ENCODE data around the gene PPWD1. TPM values are rescaled to one million over a fixed set of nuclear protein-coding genes. Genes with fewer than 3 reads are reported as not detected.
"Not testable (repeated sequence)": the region's sequence is repeated elsewhere in the genome, so short reads cannot be mapped to it uniquely, and the experiment has no call there.

Gene PPWD1
- total RNA-seq, 1 donor from 2014 or later = 63.6 TPM

GRCh38 chr5:65566505-65566904, 3.4 kb downstream of the PPWD1 start:
- intact Hi-C loops (cut with micrococcal nuclease) = no loop called here
- Mint-ChIP-seq H3K9me3 (no peaks in the 10 kb centered on the region), H3K27ac (no peak overlapping the region), H3K4me3 (no peak overlapping the region), H3K4me1 (ENCODE audit: low read depth) (peaks cover 34% of the 10 kb centered on the region), H3K36me3 (ENCODE audit: low read depth) (peaks cover 16% of the 10 kb centered on the region), H3K27me3 (ENCODE audit: insufficient read depth) (no peaks in the 10 kb centered on the region)
- no peak for DNase-seq (ENCODE audit: low spot score)

DNA sequence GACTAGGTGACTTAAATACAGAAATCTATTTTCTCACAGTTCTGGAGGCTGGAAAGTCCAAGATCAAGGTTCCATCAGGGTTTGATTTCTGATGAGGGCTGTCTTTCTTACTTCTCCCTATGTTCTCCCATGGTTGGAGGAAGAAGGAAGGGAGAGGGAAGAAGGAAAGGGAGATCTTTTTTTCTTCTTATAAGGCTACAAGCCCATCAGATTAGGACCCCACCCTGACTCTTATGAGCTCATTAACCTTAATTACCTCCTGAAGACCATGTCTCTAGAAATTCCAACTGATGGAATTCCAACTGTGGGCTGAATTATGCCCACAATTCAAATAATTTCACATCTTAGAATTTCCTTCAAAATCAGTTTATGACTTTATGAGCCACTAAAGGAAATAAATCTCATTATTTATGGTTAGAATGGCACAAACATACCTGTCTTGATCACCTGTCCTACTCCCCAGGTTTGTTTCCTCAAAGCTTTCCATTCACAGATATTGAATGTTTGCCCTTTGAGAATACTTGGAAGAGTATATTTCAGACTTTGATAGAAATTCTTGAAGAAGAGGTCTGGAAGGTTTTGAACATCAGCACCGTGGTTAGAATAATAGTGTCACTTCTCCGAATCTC, 7.6 kb downstream of the PPWD1 start:
- intact Hi-C loops (cut with micrococcal nuclease) = no loop called here
- H3K27me3 Mint-ChIP-seq (ENCODE audit: insufficient read depth) = no peaks in the 10 kb centered on the region
- DNase-seq (ENCODE audit: low spot score) = no peak
- no peak overlapping the region for H3K4me3 Mint-ChIP-seq
- H3K27ac Mint-ChIP-seq = no peak overlapping the region
- peaks cover 34% of the 10 kb centered on the region for H3K36me3 Mint-ChIP-seq (ENCODE audit: low read depth)
- no peaks in the 10 kb centered on the region for H3K9me3 Mint-ChIP-seq
- H3K4me1 Mint-ChIP-seq (ENCODE audit: low read depth) = peaks cover 27% of the 10 kb centered on the region

DNA sequence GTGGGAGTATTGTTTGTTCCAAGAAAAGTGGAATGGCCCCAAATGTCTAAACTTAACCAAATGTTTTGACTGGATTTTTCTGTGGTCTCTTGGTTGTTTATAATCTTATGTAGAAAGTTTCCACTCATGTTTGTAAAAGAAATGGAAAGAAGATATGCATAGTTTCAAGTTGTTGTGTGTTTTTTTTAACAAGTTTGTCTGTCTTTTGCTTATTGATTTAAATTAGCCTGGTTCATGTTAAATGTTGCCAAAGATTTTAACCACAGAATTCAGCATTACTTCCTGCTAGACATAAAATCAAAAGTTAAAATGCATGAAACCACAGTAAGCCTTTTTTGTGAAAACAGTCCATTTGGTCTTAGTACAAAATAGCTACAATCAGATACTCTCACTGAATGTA, 14.0 kb downstream of the PPWD1 start:
- no peak overlapping the region for H3K4me3 Mint-ChIP-seq
- H3K36me3 Mint-ChIP-seq (ENCODE audit: low read depth) = peaks cover 46% of the 10 kb centered on the region

DNA sequence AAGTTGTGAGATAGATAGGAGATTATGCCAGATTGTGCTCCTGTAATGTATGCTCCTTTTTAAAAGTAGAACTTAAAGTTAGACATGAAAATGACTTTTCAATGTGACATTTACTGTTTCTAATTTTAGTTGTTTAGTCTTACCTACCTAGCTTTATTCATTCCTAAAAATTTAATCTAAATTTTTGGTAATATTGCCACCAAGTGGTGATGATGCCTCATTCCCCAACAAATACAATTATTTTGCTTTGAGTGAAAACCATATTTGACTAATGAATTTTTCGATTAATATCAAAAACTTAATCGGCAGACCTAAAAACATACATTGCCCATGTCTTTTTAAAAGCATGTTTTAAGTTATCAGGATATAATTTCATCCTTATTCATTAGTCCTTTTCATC, 25.6 kb downstream of the PPWD1 start:
- Mint-ChIP-seq H3K27me3 (ENCODE audit: insufficient read depth) (no peaks in the 10 kb centered on the region), H3K4me3 (no peak overlapping the region), H3K4me1 (ENCODE audit: low read depth) (no peaks in the 10 kb centered on the region), H3K9me3 (no peaks in the 10 kb centered on the region), H3K36me3 (ENCODE audit: low read depth) (peaks cover 32% of the 10 kb centered on the region), H3K27ac (no peak overlapping the region)
- no peak for DNase-seq (ENCODE audit: low spot score)
- intact Hi-C loops (cut with micrococcal nuclease) = no loop called here

More for the DNA sequence above, 14.0 kb downstream of the PPWD1 start:
- no peak for DNase-seq (ENCODE audit: low spot score)
- intact Hi-C loops (cut with micrococcal nuclease) = no loop called here
- Mint-ChIP-seq H3K4me1 (ENCODE audit: low read depth) (peaks cover 30% of the 10 kb centered on the region), H3K27ac (peak overlapping the region; percentile 67), H3K27me3 (ENCODE audit: insufficient read depth) (no peaks in the 10 kb centered on the region), H3K9me3 (no peaks in the 10 kb centered on the region)

GRCh38 chr5:65601761-65602160, 38.7 kb downstream of the PPWD1 start:
- H3K27me3 Mint-ChIP-seq (ENCODE audit: insufficient read depth); H3K4me3 Mint-ChIP-seq; H3K4me1 Mint-ChIP-seq (ENCODE audit: low read depth); H3K27ac Mint-ChIP-seq; DNase-seq (ENCODE audit: low spot score); intact Hi-C loops (cut with micrococcal nuclease): not testable (repeated sequence)
- peaks cover 17% of the 10 kb centered on the region for H3K9me3 Mint-ChIP-seq
- H3K36me3 Mint-ChIP-seq (ENCODE audit: low read depth) = peaks cover 56% of the 10 kb centered on the region

DNA sequence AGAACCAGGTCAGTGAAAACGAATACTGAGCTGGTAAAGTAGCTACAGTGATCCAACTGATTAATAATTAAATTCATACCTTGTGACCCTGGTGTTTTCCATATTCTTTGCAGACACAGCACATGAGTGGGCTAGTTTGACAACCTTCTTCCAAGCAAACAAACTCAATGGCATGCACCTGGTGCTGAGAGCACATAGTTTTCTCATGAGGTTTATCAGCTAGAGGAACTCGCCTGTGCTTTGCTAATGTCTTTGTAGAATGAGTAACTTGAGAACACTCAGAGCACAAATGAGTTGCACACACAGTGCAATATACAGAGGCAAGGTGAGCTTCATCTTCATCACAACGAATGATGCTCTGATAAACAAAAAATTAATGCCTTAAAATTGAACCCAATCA, 48.4 kb downstream of the PPWD1 start:
- Mint-ChIP-seq H3K27me3 (ENCODE audit: insufficient read depth) (no peaks in the 10 kb centered on the region), H3K9me3 (no peaks in the 10 kb centered on the region), H3K4me1 (ENCODE audit: low read depth) (no peaks in the 10 kb centered on the region), H3K4me3 (no peak overlapping the region), H3K27ac (no peak overlapping the region), H3K36me3 (ENCODE audit: low read depth) (peaks cover 40% of the 10 kb centered on the region)
- DNase-seq (ENCODE audit: low spot score) = no peak
- intact Hi-C loops (cut with micrococcal nuclease) = no loop called here

DNA sequence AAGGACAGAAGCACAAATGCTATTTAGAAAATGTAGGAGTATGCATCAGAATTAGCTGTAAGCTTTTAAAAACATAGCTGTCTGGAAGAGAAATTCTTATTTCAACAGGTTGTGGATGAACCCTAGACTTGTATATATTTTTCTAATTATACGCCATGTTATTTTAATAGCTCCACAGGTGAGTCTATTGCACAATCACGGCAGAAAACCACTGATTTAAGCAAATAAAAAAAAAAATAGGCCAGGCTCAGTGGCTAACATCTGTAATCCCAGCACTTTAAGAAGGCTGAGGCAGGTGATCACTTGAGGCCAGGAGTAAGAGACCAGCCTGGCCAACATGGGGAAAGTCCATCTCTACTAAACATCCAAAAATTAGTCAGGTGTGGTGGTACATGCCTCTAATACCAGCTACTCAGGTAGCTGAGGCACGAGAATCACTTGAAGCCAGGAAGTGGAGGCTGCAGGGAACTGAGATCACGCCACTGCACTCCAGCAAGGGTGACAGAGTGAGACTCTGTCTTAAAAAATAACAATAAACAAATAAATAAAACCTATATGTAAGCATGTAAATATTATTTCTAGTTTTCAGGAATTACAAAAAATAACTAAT, 49.3 kb downstream of the PPWD1 start:
- DNase-seq (ENCODE audit: low spot score) = no peak
- intact Hi-C loops (cut with micrococcal nuclease) = no loop called here
- no peak overlapping the region for H3K4me3 Mint-ChIP-seq
- H3K9me3 Mint-ChIP-seq = no peaks in the 10 kb centered on the region
- peaks cover 35% of the 10 kb centered on the region for H3K36me3 Mint-ChIP-seq (ENCODE audit: low read depth)
- no peaks in the 10 kb centered on the region for H3K4me1 Mint-ChIP-seq (ENCODE audit: low read depth)
- H3K27ac Mint-ChIP-seq = no peak overlapping the region
- H3K27me3 Mint-ChIP-seq (ENCODE audit: insufficient read depth) = no peaks in the 10 kb centered on the region

DNA sequence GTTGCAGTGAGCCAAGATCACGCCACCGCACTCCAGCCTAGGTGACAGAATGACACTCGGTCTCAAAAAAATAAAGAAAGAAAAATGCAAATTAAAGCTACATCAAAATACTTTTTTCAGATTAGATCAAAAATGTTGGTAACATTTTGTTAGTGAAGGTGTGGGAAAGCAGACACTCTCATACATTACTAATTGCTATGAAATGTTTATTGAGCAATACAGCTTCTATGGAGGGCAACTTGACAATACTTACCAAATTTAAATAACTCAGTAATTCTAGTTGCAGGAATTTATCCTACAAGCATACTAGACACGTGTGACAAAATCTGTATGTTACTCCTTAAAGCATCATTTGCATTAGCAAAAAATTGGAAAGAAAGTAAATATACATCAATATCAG, 56.9 kb downstream of the PPWD1 start:
- H3K27ac Mint-ChIP-seq = no peak overlapping the region
- no peak overlapping the region for H3K4me3 Mint-ChIP-seq
- peaks cover 13% of the 10 kb centered on the region for H3K4me1 Mint-ChIP-seq (ENCODE audit: low read depth)
- intact Hi-C loops (cut with micrococcal nuclease) = loop anchor here (5.0 to 10.0 kb wide), 2 partner anchors 583 to 1205 kb away; no protein-coding TSS in a partner anchor
- DNase-seq (ENCODE audit: low spot score) = no peak
- peaks cover 3% of the 10 kb centered on the region for H3K36me3 Mint-ChIP-seq (ENCODE audit: low read depth)
- H3K27me3 Mint-ChIP-seq (ENCODE audit: insufficient read depth) = no peaks in the 10 kb centered on the region
- H3K9me3 Mint-ChIP-seq = no peaks in the 10 kb centered on the region

DNA sequence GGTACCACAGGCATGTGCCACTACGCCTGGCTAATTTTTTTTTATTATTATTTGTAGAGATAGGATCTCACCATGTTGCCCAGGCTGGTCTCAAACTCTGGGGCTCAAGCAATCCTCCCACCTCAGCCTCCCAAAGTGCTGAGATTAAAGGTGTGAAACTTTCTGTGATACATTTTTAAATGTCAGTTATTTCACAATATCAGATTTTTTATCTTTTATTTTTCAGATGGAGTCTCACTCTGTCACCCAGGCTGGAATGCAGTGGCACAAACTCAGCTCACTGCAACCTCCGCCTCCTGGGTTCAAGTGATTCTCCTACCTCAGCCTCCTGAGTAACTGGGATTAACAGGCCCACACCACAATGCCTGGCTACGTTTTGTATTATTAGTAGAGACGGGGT, 58.9 kb downstream of the PPWD1 start:
- not testable (repeated sequence) for H3K36me3 Mint-ChIP-seq (ENCODE audit: low read depth); DNase-seq (ENCODE audit: low spot score); H3K27ac Mint-ChIP-seq; H3K9me3 Mint-ChIP-seq; H3K27me3 Mint-ChIP-seq (ENCODE audit: insufficient read depth)
- intact Hi-C loops (cut with micrococcal nuclease) = loop anchor here (5.0 to 10.0 kb wide), 2 partner anchors 585 to 1203 kb away; no protein-coding TSS in a partner anchor
- Mint-ChIP-seq H3K4me1 (ENCODE audit: low read depth) (peaks cover 22% of the 10 kb centered on the region), H3K4me3 (peak overlapping the region; percentile 30)

DNA sequence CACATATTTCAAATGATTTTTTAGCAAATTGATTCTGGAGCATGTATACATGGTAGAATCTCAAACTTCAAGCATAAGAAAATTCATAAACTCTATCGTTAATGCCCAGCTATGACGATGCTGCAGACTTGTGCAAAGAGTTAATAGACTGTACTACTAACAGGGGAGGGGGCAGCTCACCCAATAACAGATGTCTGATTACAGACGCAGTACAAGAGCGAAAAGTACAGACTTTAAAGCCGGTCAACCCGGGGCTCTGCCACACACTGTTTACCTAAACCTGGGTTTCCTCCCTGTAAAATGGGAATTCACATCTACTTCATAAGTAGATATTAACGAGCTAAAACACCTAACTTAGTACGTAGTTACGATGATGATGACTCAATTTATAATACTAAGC, 60.4 kb downstream of the PPWD1 start:
- Mint-ChIP-seq H3K27me3 (ENCODE audit: insufficient read depth) (no peaks in the 10 kb centered on the region), H3K4me1 (ENCODE audit: low read depth) (peaks cover 27% of the 10 kb centered on the region), H3K36me3 (ENCODE audit: low read depth) (peaks cover 3% of the 10 kb centered on the region), H3K9me3 (no peaks in the 10 kb centered on the region), H3K4me3 (peak overlapping the region; percentile 94), H3K27ac (peak overlapping the region; percentile 96)
- intact Hi-C loops (cut with micrococcal nuclease) = loop anchor here (5.0 to 10.0 kb wide), 2 partner anchors 586 to 1201 kb away; no protein-coding TSS in a partner anchor
- DNase-seq (ENCODE audit: low spot score) = no peak

DNA sequence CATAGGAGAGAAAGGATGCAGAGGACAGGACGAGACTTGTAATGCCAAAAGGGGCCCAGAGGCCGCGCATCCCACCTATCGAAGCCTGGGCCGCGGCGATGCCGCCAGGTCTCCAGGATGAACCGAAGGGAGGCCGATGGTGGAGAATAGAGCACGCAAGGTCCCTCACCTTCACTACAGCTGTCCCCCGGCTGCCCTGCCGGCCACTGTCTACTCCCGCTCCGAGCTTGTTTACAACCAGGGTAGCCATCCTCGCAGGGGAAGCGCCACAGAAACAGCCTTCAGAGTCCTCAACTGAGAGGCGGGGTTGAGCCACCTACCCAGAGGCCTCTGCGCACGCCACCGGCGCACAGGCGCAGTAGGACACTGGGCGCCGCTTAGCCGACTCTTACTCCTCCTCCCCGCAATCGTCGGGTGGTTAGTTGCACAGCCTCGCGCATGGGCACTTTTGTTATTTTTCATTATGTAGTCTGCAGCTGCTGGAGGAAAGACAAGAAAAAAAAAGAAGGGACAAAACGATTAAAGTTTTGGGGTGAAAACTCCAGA, 61.0 kb downstream of the PPWD1 start, which contains the start of gene TRIM23:
Gene TRIM23, minus strand, starts transcription at position 309 of the 546 bp plus-strand sequence. Its CDS starts 59 bp downstream, at position 250.
- Mint-ChIP-seq H3K9me3 (no peaks in the 10 kb centered on the region), H3K4me1 (ENCODE audit: low read depth) (peaks cover 27% of the 10 kb centered on the region), H3K27ac (peak within 1 kb of the TSS; percentile 96), H3K27me3 (ENCODE audit: insufficient read depth) (no peaks in the 10 kb centered on the region), H3K36me3 (ENCODE audit: low read depth) (peaks cover 3% of the 10 kb centered on the region), H3K4me3 (peak within 1 kb of the TSS; percentile 94)
- intact Hi-C loops (cut with micrococcal nuclease) = loop anchor here (1.0 to 10.0 kb wide), 7 partner anchors 61 to 1201 kb away; partner anchors contain the start of genes CENPK, CWC27, NLN and PPWD1
- DNase-seq (ENCODE audit: low spot score) = peak; percentile 91

GRCh38 chr5:65624571-65625555, 61.8 kb downstream of the PPWD1 start, which contains the start of the genes SHLD3 and TRAPPC13:
TSS of gene SHLD3 (plus strand) at chr5:65625027. CDS start at chr5:65629588, 4,561 bp downstream.
TSS of gene TRAPPC13 (plus strand) at chr5:65625027. CDS start at chr5:65625061, 34 bp downstream.
- H3K4me3 Mint-ChIP-seq = peak within 1 kb of the TSS; percentile 94
- intact Hi-C loops (cut with micrococcal nuclease) = loop anchor here (1.0 to 10.0 kb wide), 7 partner anchors 62 to 1200 kb away; partner anchors contain the start of genes CENPK, CWC27, NLN and PPWD1
- H3K36me3 Mint-ChIP-seq (ENCODE audit: low read depth) = peaks cover 7% of the 10 kb centered on the region
- DNase-seq (ENCODE audit: low spot score) = peak; percentile 81
- H3K27ac Mint-ChIP-seq = peak within 1 kb of the TSS; percentile 96
- no peaks in the 10 kb centered on the region for H3K27me3 Mint-ChIP-seq (ENCODE audit: insufficient read depth)
- H3K9me3 Mint-ChIP-seq = no peaks in the 10 kb centered on the region
- peaks cover 33% of the 10 kb centered on the region for H3K4me1 Mint-ChIP-seq (ENCODE audit: low read depth)
